GM23338 (cell line): Measurements from ENCODE around the gene HENMT1. TPM values are rescaled to one million over a fixed set of nuclear protein-coding genes. Genes with fewer than 3 reads are reported as not detected.

ENCODE experiments used
- ATAC-seq: fragments of 200-7000 bp; cut with Tn5 transposase; 3 replicates; pipeline ENCODE4 v1.9.1; 2020
- DNase-seq: peaks from one replicate; pipeline ENCODE4 v3.0.0-alpha.2; 2015; ENCODE audit warnings: low spot score
- H2AFZ ChIP-seq: fragments of 200-600 bp; sonication (generic); 2 replicates; pipeline ENCODE4 v1.8.0; 2016; ENCODE audit warnings: antibody characterized with exemption, mild to moderate bottlenecking, moderate library complexity
- H3F3A ChIP-seq: fragments of 200-600 bp; sonication (generic); replicated peaks from 2 replicates; pipeline ENCODE4 v1.8.0; 2017; ENCODE audit warnings: antibody characterized with exemption, mixed run types, low read depth
- H3K27ac ChIP-seq: fragments of 200-600 bp; sonication (generic); 2 replicates; pipeline ENCODE4 v1.6.1; 2016; ENCODE audit warnings: low read depth
- H3K27me3 ChIP-seq: fragments of 200-600 bp; sonication (generic); 2 replicates; pipeline ENCODE4 v1.8.0; 2016; ENCODE audit warnings: mild to moderate bottlenecking, mixed run types, moderate library complexity; ENCODE audit not compliant: insufficient read depth
- H3K36me3 ChIP-seq: fragments of 200-600 bp; sonication (generic); 2 replicates; pipeline ENCODE4 v1.8.0; 2016; ENCODE audit warnings: mild to moderate bottlenecking; ENCODE audit not compliant: insufficient read depth
- H3K4me1 ChIP-seq: fragments of 200-600 bp; sonication (generic); 2 replicates; pipeline ENCODE4 v1.8.0; 2016; ENCODE audit warnings: mild to moderate bottlenecking, moderate library complexity; ENCODE audit not compliant: insufficient read depth
- H3K4me2 ChIP-seq: fragments of 200-600 bp; sonication (generic); 2 replicates; pipeline ENCODE4 v1.7.1; 2017; ENCODE audit warnings: mixed run types
- H3K4me3 ChIP-seq: fragments of 200-600 bp; sonication (generic); 2 replicates; pipeline ENCODE4 v1.6.1; 2016; ENCODE audit warnings: mixed run types
- H3K79me2 ChIP-seq: fragments of 200-600 bp; sonication (generic); replicated peaks from 2 replicates; pipeline ENCODE4 v1.8.0; 2017; ENCODE audit warnings: mild to moderate bottlenecking; ENCODE audit not compliant: insufficient read depth
- H3K9me2 ChIP-seq: fragments of 200-600 bp; sonication (generic); 2 replicates; pipeline ENCODE4 v1.8.0; 2017; ENCODE audit not compliant: insufficient read depth
- H4K20me1 ChIP-seq: fragments of 200-600 bp; sonication (generic); replicated peaks from 2 replicates; pipeline ENCODE4 v1.8.0; 2017; ENCODE audit warnings: mild to moderate bottlenecking; ENCODE audit not compliant: insufficient read depth
- H3K27ac Mint-ChIP-seq: 2 replicates; pipeline ENCODE4 v1.8.0; 2020; ENCODE audit warnings: inconsistent platforms, mild to moderate bottlenecking, moderate library complexity, mixed read lengths
- H3K27me3 Mint-ChIP-seq: 3 replicates; pipeline ENCODE4 v1.8.0; 2022; ENCODE audit warnings: low read depth, mild to moderate bottlenecking, moderate library complexity, mixed read lengths, inconsistent platforms; ENCODE audit not compliant: insufficient read depth, poor library complexity
- H3K36me3 Mint-ChIP-seq: 3 replicates; pipeline ENCODE4 v1.8.0; 2021; ENCODE audit warnings: low read depth, mild to moderate bottlenecking, inconsistent platforms, moderate library complexity, mixed read lengths
- H3K4me1 Mint-ChIP-seq: 3 replicates; pipeline ENCODE4 v1.8.0; 2020; ENCODE audit warnings: mild to moderate bottlenecking, inconsistent platforms, mixed read lengths
- H3K4me3 Mint-ChIP-seq: 3 replicates; pipeline ENCODE4 v1.8.0; 2021; ENCODE audit warnings: moderate library complexity, mild to moderate bottlenecking, inconsistent platforms, mixed read lengths
- H3K9me3 Mint-ChIP-seq: 3 replicates; pipeline ENCODE4 v1.8.0; 2020; ENCODE audit warnings: moderate library complexity, mild to moderate bottlenecking, inconsistent platforms, mixed read lengths
- CREB1 ChIP-seq: fragments of 250-450 bp; sonication (Bioruptor Pico); IDR thresholded peaks from 2 replicates; pipeline ENCODE4 v1.5.0; 2020; ENCODE audit warnings: low read depth, mild to moderate bottlenecking, moderate library complexity
- ETS1 ChIP-seq: IDR thresholded peaks from 2 replicates; pipeline ENCODE4 v1.6.1; 2016; ENCODE audit warnings: antibody characterized with exemption
- EZH2 ChIP-seq: fragments of 200-600 bp; sonication (generic); IDR thresholded peaks from one replicate; pipeline ENCODE4 v1.8.0; 2017; ENCODE audit warnings: antibody characterized with exemption, mild to moderate bottlenecking, low read depth; ENCODE audit not compliant: unreplicated experiment
- EZH2phosphoT487 ChIP-seq: fragments of 200-600 bp; sonication (generic); IDR thresholded peaks from one replicate; pipeline ENCODE4 v1.8.1; 2018; ENCODE audit warnings: antibody characterized with exemption; ENCODE audit not compliant: unreplicated experiment
- JUNB ChIP-seq: IDR thresholded peaks from one replicate; pipeline ENCODE4 v1.6.1; 2016; ENCODE audit warnings: antibody characterized with exemption; ENCODE audit not compliant: unreplicated experiment
- NANOG ChIP-seq: IDR thresholded peaks from 2 replicates; pipeline ENCODE4 v1.6.1; 2016; ENCODE audit warnings: antibody characterized with exemption, borderline replicate concordance
- POLR2AphosphoS5 ChIP-seq: IDR thresholded peaks from 2 replicates; pipeline ENCODE4 v1.6.1; 2016; ENCODE audit warnings: antibody characterized with exemption, low read depth
- STAT1 ChIP-seq: IDR thresholded peaks from one replicate; pipeline ENCODE4 v1.6.1; 2016; ENCODE audit warnings: antibody characterized with exemption; ENCODE audit not compliant: unreplicated experiment
- ZNF114 ChIP-seq: fragments of 250-450 bp; sonication (Bioruptor Pico); IDR thresholded peaks from 2 replicates; pipeline ENCODE4 v1.5.0; 2020; ENCODE audit warnings: mild to moderate bottlenecking, moderate library complexity
- ZNF331 ChIP-seq: fragments of 250-450 bp; sonication (Bioruptor Pico); IDR thresholded peaks from 2 replicates; pipeline ENCODE4 v1.5.0; 2020; ENCODE audit warnings: low read depth, mild to moderate bottlenecking, moderate library complexity
- polyA plus RNA-seq: library from polyadenylated mRNA; unstranded; fragments of >200 nt; fragmentation: Nextera tagmentation; extraction: Ambion mirVana; gene quantifications from 2 replicates; pipeline ENCODE4 v1.2.1, GENCODE V29; 2016
- total RNA-seq: library from RNA; depleted of rRNA; stranded (reverse); fragments of >200 nt; shearing (Covaris generic); gene quantifications from 2 replicates; pipeline ENCODE4 v1.2.3, GENCODE V29; 2014
- TF ChIP-seq, protein P1 (sequence below): fragments of 250-450 bp; sonication (Bioruptor Pico); IDR thresholded peaks from 2 replicates; pipeline ENCODE4 v1.5.0; 2020; ENCODE audit warnings: mild to moderate bottlenecking, moderate library complexity

HENMT1 gene
- total and polyA plus RNA-seq, 2 experiments from 2014 or later: 4.7 to 9.7 TPM

- Histone ChIP-seq H3K4me2 (no peak overlapping the region), H3K4me3 (no peak overlapping the region), H2AFZ (no peak overlapping the region), H4K20me1 (no peaks in the 10 kb centered on the region), H3K36me3 (no peaks in the 10 kb centered on the region), H3K27me3 (no peaks in the 10 kb centered on the region), H3K4me1 (no peaks in the 10 kb centered on the region), H3K79me2 (no peaks in the 10 kb centered on the region), H3K9me2 (no peaks in the 10 kb centered on the region), H3K27ac (no peak overlapping the region), H3F3A (no peaks in the 10 kb centered on the region)
- H3K36me3 Mint-ChIP-seq: peaks cover 6% of the 10 kb centered on the region
- H3K27me3 Mint-ChIP-seq: peaks cover 4% of the 10 kb centered on the region
- H3K4me3 Mint-ChIP-seq: no peak overlapping the region
- TF ChIP-seq, protein P1, sequence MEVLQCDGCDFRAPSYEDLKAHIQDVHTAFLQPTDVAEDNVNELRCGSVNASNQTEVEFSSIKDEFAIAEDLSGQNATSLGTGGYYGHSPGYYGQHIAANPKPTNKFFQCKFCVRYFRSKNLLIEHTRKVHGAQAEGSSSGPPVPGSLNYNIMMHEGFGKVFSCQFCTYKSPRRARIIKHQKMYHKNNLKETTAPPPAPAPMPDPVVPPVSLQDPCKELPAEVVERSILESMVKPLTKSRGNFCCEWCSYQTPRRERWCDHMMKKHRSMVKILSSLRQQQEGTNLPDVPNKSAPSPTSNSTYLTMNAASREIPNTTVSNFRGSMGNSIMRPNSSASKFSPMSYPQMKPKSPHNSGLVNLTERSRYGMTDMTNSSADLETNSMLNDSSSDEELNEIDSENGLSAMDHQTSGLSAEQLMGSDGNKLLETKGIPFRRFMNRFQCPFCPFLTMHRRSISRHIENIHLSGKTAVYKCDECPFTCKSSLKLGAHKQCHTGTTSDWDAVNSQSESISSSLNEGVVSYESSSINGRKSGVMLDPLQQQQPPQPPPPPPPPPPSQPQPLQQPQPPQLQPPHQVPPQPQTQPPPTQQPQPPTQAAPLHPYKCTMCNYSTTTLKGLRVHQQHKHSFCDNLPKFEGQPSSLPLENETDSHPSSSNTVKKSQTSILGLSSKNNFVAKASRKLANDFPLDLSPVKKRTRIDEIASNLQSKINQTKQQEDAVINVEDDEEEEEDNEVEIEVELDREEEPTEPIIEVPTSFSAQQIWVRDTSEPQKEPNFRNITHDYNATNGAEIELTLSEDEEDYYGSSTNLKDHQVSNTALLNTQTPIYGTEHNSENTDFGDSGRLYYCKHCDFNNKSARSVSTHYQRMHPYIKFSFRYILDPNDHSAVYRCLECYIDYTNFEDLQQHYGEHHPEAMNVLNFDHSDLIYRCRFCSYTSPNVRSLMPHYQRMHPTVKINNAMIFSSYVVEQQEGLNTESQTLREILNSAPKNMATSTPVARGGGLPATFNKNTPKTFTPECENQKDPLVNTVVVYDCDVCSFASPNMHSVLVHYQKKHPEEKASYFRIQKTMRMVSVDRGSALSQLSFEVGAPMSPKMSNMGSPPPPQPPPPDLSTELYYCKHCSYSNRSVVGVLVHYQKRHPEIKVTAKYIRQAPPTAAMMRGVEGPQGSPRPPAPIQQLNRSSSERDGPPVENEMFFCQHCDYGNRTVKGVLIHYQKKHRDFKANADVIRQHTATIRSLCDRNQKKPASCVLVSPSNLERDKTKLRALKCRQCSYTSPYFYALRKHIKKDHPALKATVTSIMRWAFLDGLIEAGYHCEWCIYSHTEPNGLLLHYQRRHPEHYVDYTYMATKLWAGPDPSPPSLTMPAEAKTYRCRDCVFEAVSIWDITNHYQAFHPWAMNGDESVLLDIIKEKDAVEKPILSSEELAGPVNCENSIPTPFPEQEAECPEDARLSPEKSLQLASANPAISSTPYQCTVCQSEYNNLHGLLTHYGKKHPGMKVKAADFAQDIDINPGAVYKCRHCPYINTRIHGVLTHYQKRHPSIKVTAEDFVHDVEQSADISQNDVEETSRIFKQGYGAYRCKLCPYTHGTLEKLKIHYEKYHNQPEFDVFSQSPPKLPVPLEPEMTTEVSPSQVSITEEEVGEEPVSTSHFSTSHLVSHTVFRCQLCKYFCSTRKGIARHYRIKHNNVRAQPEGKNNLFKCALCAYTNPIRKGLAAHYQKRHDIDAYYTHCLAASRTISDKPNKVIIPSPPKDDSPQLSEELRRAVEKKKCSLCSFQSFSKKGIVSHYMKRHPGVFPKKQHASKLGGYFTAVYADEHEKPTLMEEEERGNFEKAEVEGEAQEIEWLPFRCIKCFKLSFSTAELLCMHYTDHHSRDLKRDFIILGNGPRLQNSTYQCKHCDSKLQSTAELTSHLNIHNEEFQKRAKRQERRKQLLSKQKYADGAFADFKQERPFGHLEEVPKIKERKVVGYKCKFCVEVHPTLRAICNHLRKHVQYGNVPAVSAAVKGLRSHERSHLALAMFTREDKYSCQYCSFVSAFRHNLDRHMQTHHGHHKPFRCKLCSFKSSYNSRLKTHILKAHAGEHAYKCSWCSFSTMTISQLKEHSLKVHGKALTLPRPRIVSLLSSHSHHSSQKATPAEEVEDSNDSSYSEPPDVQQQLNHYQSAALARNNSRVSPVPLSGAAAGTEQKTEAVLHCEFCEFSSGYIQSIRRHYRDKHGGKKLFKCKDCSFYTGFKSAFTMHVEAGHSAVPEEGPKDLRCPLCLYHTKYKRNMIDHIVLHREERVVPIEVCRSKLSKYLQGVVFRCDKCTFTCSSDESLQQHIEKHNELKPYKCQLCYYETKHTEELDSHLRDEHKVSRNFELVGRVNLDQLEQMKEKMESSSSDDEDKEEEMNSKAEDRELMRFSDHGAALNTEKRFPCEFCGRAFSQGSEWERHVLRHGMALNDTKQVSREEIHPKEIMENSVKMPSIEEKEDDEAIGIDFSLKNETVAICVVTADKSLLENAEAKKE (CRISPR knock-in tag): no peak
- TF ChIP-seq ZNF114 (no peak), JUNB (no peak), POLR2AphosphoS5 (no peak), EZH2 (no peak), NANOG (no peak), ZNF331 (no peak), STAT1 (no peak)
- no peak overlapping the region for H3K27ac Mint-ChIP-seq
- ATAC-seq: no peak
- H3K4me1 Mint-ChIP-seq: no peaks in the 10 kb centered on the region; the same call in 2 of the 3 replicates
- peaks cover 13% of the 10 kb centered on the region for H3K9me3 Mint-ChIP-seq
- no peak for DNase-seq
Measured at GRCh38 chr1:108669679-108670078, 8.8 kb upstream of the HENMT1 start.

- Histone ChIP-seq H2AFZ (no peak overlapping the region), H3K36me3 (no peaks in the 10 kb centered on the region), H3K9me2 (no peaks in the 10 kb centered on the region), H3K79me2 (no peaks in the 10 kb centered on the region), H3K27ac (no peak overlapping the region), H3K27me3 (no peaks in the 10 kb centered on the region), H3K4me1 (no peaks in the 10 kb centered on the region), H3K4me2 (no peak overlapping the region), H3F3A (no peaks in the 10 kb centered on the region), H3K4me3 (no peak overlapping the region), H4K20me1 (no peaks in the 10 kb centered on the region)
- H3K27ac Mint-ChIP-seq: no peak overlapping the region
- no peak for ATAC-seq
- DNase-seq: no peak
- no peak overlapping the region for H3K4me3 Mint-ChIP-seq
- peaks cover 5% of the 10 kb centered on the region for H3K27me3 Mint-ChIP-seq
- H3K36me3 Mint-ChIP-seq: peaks cover 2% of the 10 kb centered on the region; the same call in 1 of the 3 replicates
- peaks cover 9% of the 10 kb centered on the region; the same call in 2 of the 3 replicates for H3K9me3 Mint-ChIP-seq
- no peaks in the 10 kb centered on the region; the same call in 2 of the 3 replicates for H3K4me1 Mint-ChIP-seq
- TF ChIP-seq EZH2phosphoT487 (no peak), CREB1 (CRISPR knock-in tag) (no peak), POLR2AphosphoS5 (no peak), ETS1 (no peak)
Measured at GRCh38 chr1:108668777-108669176, 7.9 kb upstream of the HENMT1 start.
